ENCODE measurements around the gene AKT3. TPM values are rescaled to one million over a fixed set of nuclear protein-coding genes. Genes with fewer than 3 reads are reported as not detected.

Gene AKT3
- total RNA-seq, 2 donors from 2014 or later = 46.0 to 85.8 TPM

DNA sequence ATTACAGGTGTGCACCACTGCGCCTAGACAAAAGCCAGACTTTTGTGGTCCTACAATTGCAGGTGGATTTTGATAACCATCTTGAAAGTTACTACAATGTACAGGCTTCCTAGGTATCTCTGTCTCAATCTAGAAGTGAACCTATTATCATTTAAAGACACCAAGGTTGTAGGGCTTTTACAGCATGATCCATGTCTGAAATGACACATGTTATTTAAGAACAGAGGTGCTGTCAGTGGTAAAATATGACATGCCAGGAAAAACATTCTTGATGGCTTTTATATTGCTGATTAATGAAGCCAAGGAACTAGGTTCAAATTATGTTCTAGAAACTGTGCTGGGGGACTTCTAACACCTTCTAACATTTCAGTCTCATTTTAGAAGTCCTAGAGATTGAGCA is 341.1 kb downstream of the AKT3 start:
- Histone ChIP-seq H3K4me1 (ENCODE audit: control insufficient read depth in 1 of 2, low read depth in 2 of 2) (no peaks in the 10 kb centered on the region), H3K36me3 (peaks cover 11% of the 10 kb centered on the region), H3K27me3 (replicated peaks; ENCODE audit: insufficient read depth) (no peaks in the 10 kb centered on the region), H3K27ac (no peak overlapping the region), H3K9me3 (no peaks in the 10 kb centered on the region), H3K4me3 (no peak overlapping the region)
- TF ChIP-seq, protein P1, sequence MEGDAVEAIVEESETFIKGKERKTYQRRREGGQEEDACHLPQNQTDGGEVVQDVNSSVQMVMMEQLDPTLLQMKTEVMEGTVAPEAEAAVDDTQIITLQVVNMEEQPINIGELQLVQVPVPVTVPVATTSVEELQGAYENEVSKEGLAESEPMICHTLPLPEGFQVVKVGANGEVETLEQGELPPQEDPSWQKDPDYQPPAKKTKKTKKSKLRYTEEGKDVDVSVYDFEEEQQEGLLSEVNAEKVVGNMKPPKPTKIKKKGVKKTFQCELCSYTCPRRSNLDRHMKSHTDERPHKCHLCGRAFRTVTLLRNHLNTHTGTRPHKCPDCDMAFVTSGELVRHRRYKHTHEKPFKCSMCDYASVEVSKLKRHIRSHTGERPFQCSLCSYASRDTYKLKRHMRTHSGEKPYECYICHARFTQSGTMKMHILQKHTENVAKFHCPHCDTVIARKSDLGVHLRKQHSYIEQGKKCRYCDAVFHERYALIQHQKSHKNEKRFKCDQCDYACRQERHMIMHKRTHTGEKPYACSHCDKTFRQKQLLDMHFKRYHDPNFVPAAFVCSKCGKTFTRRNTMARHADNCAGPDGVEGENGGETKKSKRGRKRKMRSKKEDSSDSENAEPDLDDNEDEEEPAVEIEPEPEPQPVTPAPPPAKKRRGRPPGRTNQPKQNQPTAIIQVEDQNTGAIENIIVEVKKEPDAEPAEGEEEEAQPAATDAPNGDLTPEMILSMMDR (IDR thresholded peaks at IDR 0.05) = no peak
- no peak for DNase-seq (ENCODE audit: low spot score)
- ATAC-seq (ENCODE audit: insufficient number of reproducible peaks, low FRiP score, low read depth) = no peak

DNA sequence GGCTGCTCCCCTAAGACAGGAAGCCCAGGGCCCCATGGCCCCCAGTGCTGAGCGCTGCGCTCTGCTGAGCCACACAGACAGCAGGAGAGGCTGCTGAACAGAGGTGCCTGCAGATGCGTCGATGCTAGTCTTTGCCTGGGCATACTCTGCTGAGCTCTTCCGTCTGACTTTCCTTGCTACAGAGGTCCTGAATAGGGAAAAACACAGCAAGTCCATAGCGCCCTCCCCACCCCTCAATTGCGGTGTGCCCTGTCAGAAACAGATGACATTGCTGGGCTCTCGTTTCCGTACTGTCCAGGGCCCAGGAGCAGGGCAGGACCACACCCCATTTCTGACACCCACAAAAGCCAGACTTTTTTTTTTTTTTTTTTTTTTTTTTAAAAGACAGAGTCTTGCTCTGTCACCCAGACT is 341.7 kb downstream of the AKT3 start:
- peaks cover 11% of the 10 kb centered on the region for H3K36me3 ChIP-seq
- TF ChIP-seq, protein P1 (IDR thresholded peaks at IDR 0.05) = no peak

DNA sequence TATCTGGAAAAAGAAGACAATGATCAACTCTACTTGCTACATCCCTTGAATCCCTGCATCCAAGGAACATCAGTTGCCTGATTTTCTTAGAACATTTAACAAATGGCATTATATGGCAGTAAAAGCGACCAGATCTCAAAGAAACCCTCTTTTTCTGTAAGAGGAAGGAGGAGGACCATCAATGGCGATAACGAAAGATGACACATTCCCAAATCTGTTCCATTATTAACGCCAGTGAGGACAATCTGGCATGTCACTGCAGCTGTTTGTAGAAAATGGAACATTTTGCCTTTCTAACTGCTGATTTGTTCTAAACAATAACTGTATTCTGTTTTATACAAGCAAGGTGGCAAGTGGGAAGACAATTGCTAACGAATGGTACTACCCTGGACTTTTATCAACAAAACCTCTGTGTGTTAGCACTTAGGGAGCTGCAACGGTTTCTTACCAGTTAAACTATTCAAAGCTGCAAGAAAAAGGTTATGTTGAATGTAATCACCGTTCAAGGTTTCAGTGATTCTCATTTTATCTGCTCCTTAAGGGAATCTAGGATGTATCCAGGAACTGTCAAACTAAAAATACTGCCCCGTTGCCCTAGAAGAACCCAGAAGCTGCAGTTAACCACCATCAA is 342.3 kb downstream of the AKT3 start:
- Histone ChIP-seq H3K9me3 (no peaks in the 10 kb centered on the region), H3K27me3 (replicated peaks; ENCODE audit: insufficient read depth) (no peaks in the 10 kb centered on the region), H3K36me3 (peaks cover 11% of the 10 kb centered on the region), H3K4me3 (no peak overlapping the region), H3K27ac (no peak overlapping the region), H3K4me1 (ENCODE audit: control insufficient read depth in 1 of 2, low read depth in 2 of 2) (no peaks in the 10 kb centered on the region)
- DNase-seq (ENCODE audit: low spot score) (no peak), ATAC-seq (ENCODE audit: insufficient number of reproducible peaks, low FRiP score, low read depth) (no peak)
- TF ChIP-seq, protein P1 (IDR thresholded peaks at IDR 0.05) = no peak

More for the DNA sequence above, 341.7 kb downstream of the AKT3 start:
- Histone ChIP-seq H3K27me3 (replicated peaks; ENCODE audit: insufficient read depth) (no peaks in the 10 kb centered on the region), H3K4me1 (ENCODE audit: control insufficient read depth in 1 of 2, low read depth in 2 of 2) (no peaks in the 10 kb centered on the region), H3K9me3 (no peaks in the 10 kb centered on the region), H3K27ac (no peak overlapping the region), H3K4me3 (no peak overlapping the region)
- ATAC-seq (ENCODE audit: insufficient number of reproducible peaks, low FRiP score, low read depth) (no peak), DNase-seq (ENCODE audit: low spot score) (no peak)

DNA sequence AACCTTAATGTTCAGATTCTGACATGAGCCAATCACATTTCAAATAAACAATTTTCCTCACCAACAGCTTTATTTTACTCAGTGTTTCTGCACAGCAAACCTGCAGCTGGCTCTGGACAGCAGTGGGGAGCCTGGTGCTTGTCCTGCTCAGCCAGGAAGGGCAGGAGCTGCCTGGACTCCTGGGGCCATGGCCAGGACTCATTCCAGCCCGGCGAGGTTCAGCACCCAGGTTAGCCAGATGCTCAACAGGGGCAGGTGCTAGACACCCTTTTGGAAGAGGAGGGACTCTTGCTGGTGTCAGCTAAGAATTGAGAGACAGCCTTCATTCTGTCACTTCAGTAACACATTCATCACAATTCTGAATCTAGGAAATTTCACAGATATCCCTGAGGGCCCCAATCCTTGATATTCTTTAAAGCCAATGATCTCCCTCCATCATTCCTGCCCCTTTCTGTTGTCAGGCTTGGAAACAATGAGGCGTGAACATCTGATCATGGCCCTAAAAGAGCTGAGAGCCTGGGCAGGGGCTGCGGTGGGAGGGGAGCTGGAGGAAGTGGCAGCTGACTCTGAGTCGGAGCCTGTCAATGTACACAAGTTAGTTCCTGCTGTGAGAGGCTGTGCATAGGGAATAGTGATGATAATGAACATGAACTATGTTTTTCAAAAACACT is 342.9 kb downstream of the AKT3 start:
- Histone ChIP-seq H3K27me3 (replicated peaks; ENCODE audit: insufficient read depth) (no peaks in the 10 kb centered on the region), H3K4me1 (ENCODE audit: control insufficient read depth in 1 of 2, low read depth in 2 of 2) (no peaks in the 10 kb centered on the region), H3K27ac (no peak overlapping the region), H3K9me3 (no peaks in the 10 kb centered on the region), H3K4me3 (no peak overlapping the region), H3K36me3 (peaks cover 11% of the 10 kb centered on the region)
- ATAC-seq (ENCODE audit: insufficient number of reproducible peaks, low FRiP score, low read depth) (no peak), DNase-seq (ENCODE audit: low spot score) (no peak)
- TF ChIP-seq, protein P1 (IDR thresholded peaks at IDR 0.05) = no peak

DNA sequence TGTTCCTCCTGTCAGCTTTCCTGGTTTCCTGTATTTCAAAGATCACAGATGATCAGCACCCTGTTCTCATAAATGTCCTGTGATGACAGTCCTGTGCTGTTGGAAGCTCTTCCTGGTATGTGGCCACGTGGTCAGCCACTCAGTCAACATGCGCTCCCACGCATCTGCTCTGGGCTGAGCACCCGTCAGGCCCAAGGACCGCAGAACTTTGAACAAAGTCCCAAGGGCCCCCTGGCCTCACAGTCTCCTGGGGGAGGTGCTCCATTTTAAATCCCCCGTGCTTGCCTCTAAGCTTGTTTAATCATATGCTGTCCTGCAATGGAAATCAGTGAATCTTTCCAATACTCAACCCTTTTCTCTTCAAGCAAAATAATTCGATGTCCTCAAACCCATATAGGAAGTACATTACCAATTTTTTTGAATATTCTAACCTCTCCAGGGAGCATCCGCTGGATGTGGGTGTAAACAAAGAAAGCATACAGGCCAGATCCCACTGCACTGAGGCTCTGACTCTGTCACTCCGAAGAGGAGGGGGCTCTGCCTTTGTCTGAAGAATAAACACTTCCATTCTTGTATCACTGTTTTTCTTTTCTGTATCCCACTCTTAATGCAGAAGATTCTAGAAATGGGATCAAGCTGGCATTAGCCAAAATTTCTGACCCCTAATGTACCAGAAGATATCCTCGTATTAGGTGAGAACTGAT is 343.9 kb downstream of the AKT3 start:
- H3K27ac ChIP-seq = no peak overlapping the region
- H3K9me3 ChIP-seq = no peaks in the 10 kb centered on the region
- H3K27me3 ChIP-seq (replicated peaks; ENCODE audit: insufficient read depth) = no peaks in the 10 kb centered on the region
- H3K4me3 ChIP-seq = no peak overlapping the region
- ATAC-seq (ENCODE audit: insufficient number of reproducible peaks, low FRiP score, low read depth) (no peak), DNase-seq (ENCODE audit: low spot score) (no peak)
- TF ChIP-seq, protein P1 (IDR thresholded peaks at IDR 0.05) = no peak
- H3K4me1 ChIP-seq (ENCODE audit: control insufficient read depth in 1 of 2, low read depth in 2 of 2) = no peaks in the 10 kb centered on the region
- H3K36me3 ChIP-seq = peaks cover 9% of the 10 kb centered on the region

Measured in thoracic aorta (tissue), 2 donors.